GM18511 (cell line): Measurements from ENCODE around the gene RNF135.
A peak's percentile ranks its signal among the peaks of the same experiment; 100 is the strongest.
"Not testable (repeated sequence)": the region's sequence is repeated elsewhere in the genome, so short reads cannot be mapped to it uniquely, and the experiment has no call there.

Experiments
- ATAC-seq: cut with Tn5 transposase; IDR thresholded peaks from one replicate; pipeline ENCODE4 v1.9.1; 2021; ENCODE audit warnings: mild to moderate bottlenecking, moderate library complexity; ENCODE audit not compliant: unreplicated experiment

The RNF135 gene

GRCh38 chr17:30970831-30971567 is at the start of gene RNF135:
Gene RNF135 (plus strand): TSS chr17:30971039. CDS start chr17:30971074, 35 bp downstream.
- ATAC-seq = peak; percentile 62

GRCh38 chr17:30921544-30922196 is 49.2 kb upstream of the RNF135 start, which contains the start of gene ADAP2:
Gene ADAP2 (plus strand): TSS chr17:30921945. CDS start chr17:30922015, 70 bp downstream.
- no peak for ATAC-seq

- ATAC-seq = no peak
Observed at GRCh38 chr17:30922235-30923030, 48.4 kb upstream of the RNF135 start.

DNA sequence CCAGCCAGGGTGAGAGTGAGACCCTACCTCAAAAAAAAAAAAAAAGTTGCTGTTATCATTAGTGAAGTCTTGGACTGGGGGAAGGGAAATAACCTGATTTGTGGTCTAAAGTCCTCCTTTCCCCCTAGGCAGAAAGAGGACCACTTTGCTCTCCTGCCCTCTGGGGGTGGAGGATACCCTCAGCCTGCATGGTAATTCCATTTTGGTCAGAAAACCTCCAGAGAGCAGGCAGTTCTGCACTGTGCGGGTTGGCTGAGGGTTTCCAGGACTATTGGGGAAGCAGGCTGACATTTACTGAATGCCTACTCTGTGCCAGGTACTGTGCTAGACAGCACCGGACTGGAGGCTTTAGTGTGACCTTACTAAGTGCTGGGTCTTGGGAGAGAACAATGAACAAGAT is 46.5 kb upstream of the RNF135 start:
- ATAC-seq = no peak

DNA sequence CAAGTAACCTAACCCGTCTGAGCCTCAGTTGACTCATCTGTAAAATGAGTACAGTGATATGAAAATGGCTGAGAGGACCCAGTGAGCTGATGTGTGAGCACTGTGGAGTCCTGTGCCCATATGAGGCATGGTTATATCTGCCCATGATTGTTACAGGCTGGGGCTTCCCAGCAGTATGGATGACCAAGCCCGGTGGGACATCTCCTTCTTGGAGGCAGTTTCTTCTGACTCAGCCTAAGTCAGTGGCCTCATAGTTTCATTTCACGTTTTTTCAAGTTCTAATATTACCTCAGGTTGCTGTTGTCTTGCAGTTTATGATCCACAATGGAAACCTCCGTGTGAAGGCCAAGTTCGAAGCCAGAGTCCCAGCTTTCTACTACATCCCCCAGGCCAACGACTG is 44.3 kb upstream of the RNF135 start:
- ATAC-seq = no peak

- no peak for ATAC-seq
Observed at GRCh38 chr17:30927756-30928155, 43.1 kb upstream of the RNF135 start.

DNA sequence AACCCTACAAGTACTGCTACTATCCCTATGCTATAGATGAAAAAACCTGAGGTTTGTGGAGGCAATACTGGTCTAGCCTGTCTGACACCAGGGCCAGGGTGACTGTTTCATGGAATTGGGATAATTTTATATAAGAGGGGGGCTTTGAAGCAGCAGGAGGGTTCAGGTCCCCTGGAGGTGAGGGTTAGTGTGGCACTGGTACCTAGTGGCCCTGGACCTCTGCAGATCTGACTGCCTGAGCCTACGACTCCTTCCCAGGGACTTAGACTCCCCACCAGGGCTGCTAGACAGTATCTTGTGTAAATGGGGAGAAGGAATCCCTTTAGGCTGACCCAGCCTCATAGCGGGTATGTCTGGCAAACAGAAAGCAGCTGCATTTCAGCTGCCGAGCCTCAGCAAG is 42.3 kb upstream of the RNF135 start:
- no peak for ATAC-seq

- no peak for ATAC-seq
Observed at GRCh38 chr17:30929081-30929633, 41.7 kb upstream of the RNF135 start.

DNA sequence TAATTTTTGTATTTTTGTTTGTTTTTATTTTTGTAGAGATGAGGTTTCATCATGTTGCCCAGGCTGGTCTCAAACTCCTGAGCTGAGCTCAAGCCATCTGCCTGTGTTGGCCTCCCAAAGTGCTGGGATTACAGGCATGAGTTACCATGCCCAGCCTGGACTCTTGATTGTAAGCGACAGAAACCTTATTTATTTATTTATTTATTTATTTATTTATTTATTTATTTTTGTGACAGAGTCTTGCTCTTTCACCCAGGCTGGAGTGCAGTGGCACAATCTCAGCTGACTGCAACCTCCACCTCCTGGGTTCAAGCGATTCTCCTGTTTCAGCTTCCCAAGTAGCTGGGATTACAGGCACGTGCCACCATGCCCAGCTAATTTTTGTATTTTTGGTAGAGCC is 41.0 kb upstream of the RNF135 start:
- not testable (repeated sequence) for ATAC-seq

DNA sequence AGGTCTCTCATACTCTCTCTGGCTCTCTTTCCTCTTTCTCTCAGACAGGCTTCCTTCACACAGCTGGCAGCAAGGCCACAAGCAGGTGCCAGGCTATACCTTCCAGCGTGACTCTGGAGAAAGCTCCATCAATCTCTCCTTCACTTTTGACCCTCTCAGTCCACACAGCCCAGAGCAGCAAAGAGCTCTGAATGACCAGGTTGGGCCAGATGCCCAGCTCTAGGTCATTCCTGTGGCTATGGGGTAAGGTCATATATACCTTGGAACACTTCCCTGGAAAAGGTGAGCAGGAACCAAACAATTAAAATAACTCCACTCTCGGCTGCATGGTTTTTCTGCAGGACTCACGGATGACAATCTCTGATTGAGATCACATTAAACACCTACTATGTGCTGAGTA is 40.3 kb upstream of the RNF135 start:
- no peak for ATAC-seq

GRCh38 chr17:30931582-30931981 is 39.3 kb upstream of the RNF135 start:
- not testable (repeated sequence) for ATAC-seq

DNA sequence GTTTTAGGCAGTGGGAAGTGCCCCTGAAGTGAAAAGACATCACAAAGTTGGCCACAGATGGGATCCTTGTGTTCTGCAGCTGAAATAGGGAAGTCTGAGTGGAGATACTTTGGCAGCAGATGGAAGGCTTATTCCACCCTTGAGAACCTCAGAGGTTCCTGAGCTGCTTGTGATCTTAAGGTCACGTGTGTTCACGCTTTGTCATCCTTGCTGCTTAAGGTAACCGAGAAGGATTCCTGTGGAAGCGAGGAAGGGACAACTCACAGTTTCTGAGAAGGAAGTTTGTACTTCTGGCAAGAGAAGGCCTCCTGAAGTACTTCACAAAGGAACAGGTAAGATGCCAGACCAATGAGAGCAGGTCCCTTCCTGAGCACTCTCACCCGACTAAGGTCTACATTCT is 36.9 kb upstream of the RNF135 start:
- no peak for ATAC-seq

- no peak for ATAC-seq
Observed at GRCh38 chr17:30939051-30939689, 31.7 kb upstream of the RNF135 start.

DNA sequence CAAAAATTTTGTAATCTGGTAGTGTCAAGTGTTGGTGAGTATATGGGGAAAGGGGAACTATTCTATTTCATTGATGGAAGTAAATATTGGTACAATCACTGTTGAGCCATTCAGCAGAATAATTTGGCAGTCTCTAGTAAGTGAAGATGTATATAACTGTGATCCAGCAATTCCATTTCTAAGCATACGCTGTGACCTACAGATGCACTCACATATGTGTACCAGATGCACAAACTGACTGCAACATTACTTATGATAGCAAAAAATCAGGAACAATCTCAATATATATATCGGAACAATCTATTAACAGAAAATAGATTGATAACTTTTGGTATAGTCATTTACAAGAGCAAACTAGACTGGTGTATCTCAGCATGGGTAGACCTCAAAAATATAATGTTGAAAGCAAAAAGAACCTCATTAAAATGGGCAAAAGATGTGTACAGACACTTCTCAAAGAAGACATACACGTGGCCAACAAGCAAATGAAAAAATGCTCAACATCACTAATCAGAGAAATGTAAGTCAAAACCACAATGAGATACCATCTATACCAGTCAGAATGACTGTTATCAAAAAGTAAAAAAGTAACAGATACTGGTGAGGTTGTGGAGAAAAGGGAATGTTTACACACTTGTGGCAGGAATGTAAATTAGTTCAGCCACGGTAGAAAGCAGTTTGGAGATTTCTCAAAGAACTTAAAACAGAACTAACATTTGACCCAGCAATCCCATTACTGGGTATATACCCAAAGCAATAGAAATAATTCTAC is 28.3 kb upstream of the RNF135 start:
- ATAC-seq = no peak

DNA sequence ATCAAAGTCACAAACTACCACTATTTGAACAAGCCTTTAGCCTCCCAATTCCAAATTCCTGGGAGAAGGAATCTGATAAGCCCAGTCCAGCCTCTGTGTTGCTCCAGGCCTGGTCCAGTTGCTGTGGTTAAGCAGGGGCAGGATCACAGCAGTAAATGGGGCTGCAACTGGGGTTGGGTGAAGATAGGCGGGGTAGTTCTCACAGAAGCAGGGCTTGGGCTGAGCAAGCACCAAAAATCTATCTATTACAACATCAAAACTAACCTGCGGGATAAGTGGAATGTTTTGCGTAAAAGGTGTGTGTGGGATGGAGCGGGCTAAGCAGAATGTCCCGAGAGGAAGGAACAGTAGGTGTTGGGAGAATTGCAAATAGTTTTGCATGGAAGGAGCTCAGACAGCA is 23.0 kb upstream of the RNF135 start:
- no peak for ATAC-seq

- ATAC-seq = no peak
Observed at GRCh38 chr17:30950189-30950588, 20.6 kb upstream of the RNF135 start.

DNA sequence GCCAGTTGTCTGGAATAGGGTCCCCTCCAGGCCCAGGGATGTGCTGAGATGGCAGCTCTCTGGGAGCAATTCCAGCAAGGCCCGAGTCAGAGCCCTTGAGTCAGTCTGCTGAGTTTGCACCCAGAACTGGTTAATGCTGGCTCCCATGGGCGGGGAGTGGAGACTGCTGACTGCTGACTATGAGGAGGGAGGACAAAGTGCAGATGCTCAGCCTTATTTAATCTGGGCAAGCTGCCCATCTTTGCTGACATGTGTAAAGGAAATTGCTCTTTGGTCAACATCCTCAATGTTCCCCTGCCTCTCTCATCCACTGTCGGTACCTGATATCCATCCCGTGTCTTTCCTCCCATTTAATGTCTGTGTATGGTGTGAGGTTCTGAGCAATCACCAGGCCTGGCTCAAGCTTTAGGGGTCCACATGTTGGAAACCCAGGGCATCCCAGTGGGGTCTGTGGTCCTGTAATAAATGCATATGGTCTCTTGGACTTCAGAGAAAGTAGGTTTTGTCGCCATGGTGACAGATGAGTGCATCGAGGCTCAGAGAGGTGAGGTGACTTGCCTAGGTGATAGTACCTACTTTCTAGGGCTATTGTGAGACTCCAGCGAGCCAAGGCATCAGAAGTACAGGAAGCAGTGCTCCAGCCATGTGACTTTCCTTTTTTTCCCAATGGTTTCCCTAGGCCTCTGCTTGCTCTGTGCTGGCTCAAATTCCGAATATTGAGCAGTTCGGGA is 20.0 kb upstream of the RNF135 start:
- ATAC-seq = no peak

GRCh38 chr17:30952638-30953393 is 18.0 kb upstream of the RNF135 start:
- ATAC-seq = no peak
